SK-N-SH (cell line): Measurements from ENCODE around the gene PELI3. TPM values are rescaled to one million over a fixed set of nuclear protein-coding genes. Genes with fewer than 3 reads are reported as not detected.

Experiments
- CTCF ChIA-PET: fragments of 300-600, 350-600 bp; formaldehyde crosslinking; extraction: SDS; loops from one replicate; lab custom pipeline; 2021; lab: Yijun Ruan, JAX
- POLR2A ChIA-PET: fragments of 350-600 bp; sonication (Branson Sonifier 250); formaldehyde crosslinking; extraction: SDS; loops from one replicate; lab custom pipeline; 2020; ENCODE audit warnings: antibody characterized with exemption, inconsistent platforms; lab: Yijun Ruan, JAX
- DNase-seq: peaks from one replicate; pipeline ENCODE4 v3.0.0; 2012
- H2AFZ ChIP-seq: fragments of 200-600 bp; sonication (generic); 2 replicates; pipeline ENCODE4 v1.8.1; 2016; ENCODE audit warnings: antibody characterized with exemption, mild to moderate bottlenecking, low read depth
- H3F3A ChIP-seq: fragments of 200-600 bp; sonication (generic); replicated peaks from 2 replicates; pipeline ENCODE3; 2016; ENCODE audit warnings: antibody characterized with exemption, mild to moderate bottlenecking; ENCODE audit not compliant: insufficient read depth
- H3K27ac ChIP-seq, 2 experiments: fragments of 200-500 bp in 1 of 2; fragments of 200-600 bp in 1 of 2; sonication (Bioruptor generic) in 1 of 2; sonication (generic), shearing (Covaris generic) in 1 of 2; 2 replicates each; pipeline versions ENCODE4 v1.5.1 to v1.6.1; 2014 to 2016; ENCODE audit warnings: low read depth in 2 of 2, inconsistent platforms in 1 of 2, low read length in 1 of 2, mild to moderate bottlenecking in 1 of 2, mixed read lengths in 1 of 2
- H3K27me3 ChIP-seq: fragments of 200-600 bp; sonication (generic), shearing (Covaris generic); 2 replicates; pipeline ENCODE4 v1.6.1; 2016; ENCODE audit warnings: mixed run types; ENCODE audit not compliant: insufficient read depth
- H3K36me3 ChIP-seq, 2 experiments: fragments of 200-500 bp in 1 of 2; fragments of 200-600 bp in 1 of 2; sonication (Bioruptor generic) in 1 of 2; sonication (generic) in 1 of 2; replicated peaks in 1 of 2; 2 replicates each; pipeline versions ENCODE3 to v1.5.1; 2014 to 2016; ENCODE audit warnings: low read length in 1 of 2, mild to moderate bottlenecking in 1 of 2; ENCODE audit not compliant: insufficient read depth in 2 of 2, control insufficient read depth in 1 of 2
- H3K4me1 ChIP-seq, 2 experiments: fragments of 200-500 bp in 1 of 2; fragments of 200-600 bp in 1 of 2; sonication (Bioruptor generic) in 1 of 2; sonication (generic), shearing (Covaris generic) in 1 of 2; 2 replicates each; pipeline versions ENCODE4 v1.5.1 to v1.6.1; 2014 to 2016; ENCODE audit warnings: low read depth in 1 of 2, low read length in 1 of 2, mixed run types in 1 of 2; ENCODE audit not compliant: insufficient read depth in 2 of 2, control insufficient read depth in 1 of 2
- H3K4me2 ChIP-seq: fragments of 200-600 bp; sonication (generic), shearing (Covaris generic); 2 replicates; pipeline ENCODE4 v1.6.1; 2017; ENCODE audit warnings: mixed run types
- H3K4me3 ChIP-seq, 2 experiments: fragments of 200-500 bp in 1 of 2; fragments of 200-600 bp in 1 of 2; sonication (Bioruptor generic) in 1 of 2; sonication (generic), shearing (Covaris generic) in 1 of 2; 2 replicates each; pipeline versions ENCODE4 v1.5.1 to v1.8.1; 2014 to 2016; ENCODE audit warnings: low read depth in 2 of 2, inconsistent platforms in 1 of 2, low read length in 1 of 2, mild to moderate bottlenecking in 1 of 2, mixed read lengths in 1 of 2, moderate library complexity in 1 of 2
- H3K79me2 ChIP-seq: fragments of 200-600 bp; sonication (generic); 2 replicates; pipeline ENCODE4 v1.8.1; 2017; ENCODE audit warnings: mild to moderate bottlenecking; ENCODE audit not compliant: insufficient read depth
- H3K9ac ChIP-seq: fragments of 200-600 bp; sonication (generic); 2 replicates; pipeline ENCODE4 v1.6.1; 2017; ENCODE audit warnings: mixed run types
- H3K9me2 ChIP-seq: fragments of 200-600 bp; sonication (generic); 2 replicates; pipeline ENCODE4 v1.6.1; 2017; ENCODE audit warnings: mixed run types
- H3K9me3 ChIP-seq: fragments of 200-600 bp; sonication (generic); 2 replicates; pipeline ENCODE4 v1.6.1; 2017; ENCODE audit warnings: mixed run types, mild to moderate bottlenecking, moderate library complexity
- H4K20me1 ChIP-seq: fragments of 200-600 bp; sonication (generic); 2 replicates; pipeline ENCODE4 v1.6.1; 2017; ENCODE audit warnings: mild to moderate bottlenecking, mixed run types; ENCODE audit not compliant: insufficient read depth
- CHD2 ChIP-seq: fragments of 150-350 bp; IDR thresholded peaks from 2 replicates; pipeline ENCODE4 v1.6.1; 2018; ENCODE audit warnings: low read length; ENCODE audit not compliant: partially characterized antibody
- EP300 ChIP-seq, 2 experiments: IDR thresholded peaks; 2 replicates each; pipeline versions ENCODE4 v1.4.0 to v1.6.1; 2012; ENCODE audit warnings: borderline replicate concordance in 1 of 2, low read depth in 1 of 2, low read length in 1 of 2
- EZH2phosphoT487 ChIP-seq: fragments of 200-600 bp; sonication (generic); IDR thresholded peaks from 2 replicates; pipeline ENCODE4 v1.6.1; 2017; ENCODE audit warnings: low read depth, mixed run types, mild to moderate bottlenecking, antibody characterized with exemption, moderate library complexity, borderline replicate concordance
- FOXM1 ChIP-seq: IDR thresholded peaks from 2 replicates; pipeline ENCODE4 v1.4.0; 2012; ENCODE audit warnings: low read depth, mild to moderate bottlenecking
- GATA2 ChIP-seq: sonication (generic); formaldehyde crosslinking; IDR thresholded peaks from 2 replicates; pipeline ENCODE4 v1.5.0; 2020; ENCODE audit warnings: mild to moderate bottlenecking, missing genetic modification reagents
- JUND ChIP-seq: IDR thresholded peaks from 2 replicates; pipeline ENCODE4 v1.4.0; 2012
- MXI1 ChIP-seq: IDR thresholded peaks from 2 replicates; pipeline ENCODE4 v1.6.1; 2012; ENCODE audit warnings: mild to moderate bottlenecking, low read depth, low read length, improper control_type of control experiment
- NRF1 ChIP-seq: IDR thresholded peaks from 2 replicates; pipeline ENCODE4 v1.6.1; 2012; ENCODE audit warnings: low read depth, mild to moderate bottlenecking, low read length
- PBX3 ChIP-seq: IDR thresholded peaks from 2 replicates; pipeline ENCODE4; 2012
- POLR2AphosphoS5 ChIP-seq: IDR thresholded peaks from 2 replicates; pipeline ENCODE4 v1.6.1; 2012; ENCODE audit warnings: low read depth, low read length
- RAD21 ChIP-seq: IDR thresholded peaks from 2 replicates; pipeline ENCODE4 v1.6.1; 2012; ENCODE audit warnings: mild to moderate bottlenecking, low read length
- RFX5 ChIP-seq: IDR thresholded peaks from 2 replicates; pipeline ENCODE4 v1.6.1; 2012; ENCODE audit warnings: mild to moderate bottlenecking, improper control_type of control experiment, low read length
- RXRA ChIP-seq: IDR thresholded peaks from 2 replicates; pipeline ENCODE4 v1.4.0; 2012; ENCODE audit warnings: low read depth, mild to moderate bottlenecking, borderline replicate concordance
- TAF1 ChIP-seq: IDR thresholded peaks from 2 replicates; pipeline ENCODE4 v1.6.1; 2012; ENCODE audit warnings: low read depth, mild to moderate bottlenecking, low read length, moderate library complexity, borderline replicate concordance
- TCF12 ChIP-seq: IDR thresholded peaks from 2 replicates; pipeline ENCODE4 v1.4.0; 2012
- TEAD4 ChIP-seq: IDR thresholded peaks from 2 replicates; pipeline ENCODE4 v1.4.0; 2012; ENCODE audit warnings: mild to moderate bottlenecking, borderline replicate concordance; ENCODE audit not compliant: insufficient read depth
- YY1 ChIP-seq: IDR thresholded peaks from 2 replicates; pipeline ENCODE4 v1.4.0; 2012; ENCODE audit warnings: low read depth, mild to moderate bottlenecking
- polyA plus RNA-seq, 3 experiments: library from polyadenylated mRNA; depleted of rRNA; stranded (reverse); fragments of >200 nt; gene quantifications; 2 replicates each; pipeline ENCODE4 v1.2.3, GENCODE V29; 2012
- TF ChIP-seq, protein P1 (sequence below): fragments of 150-350 bp; IDR thresholded peaks from 2 replicates; pipeline ENCODE4 v1.6.1; 2016; ENCODE audit warnings: mild to moderate bottlenecking, low read depth, low read length
- TF ChIP-seq, protein P2 (sequence below): IDR thresholded peaks from 2 replicates; pipeline ENCODE4 v1.4.0; 2012; ENCODE audit warnings: low read depth, borderline replicate concordance

PELI3 gene
- polyA plus RNA-seq, 1 of the 3 experiments (the other 2 are of a cell fraction): 7.0 TPM

DNA sequence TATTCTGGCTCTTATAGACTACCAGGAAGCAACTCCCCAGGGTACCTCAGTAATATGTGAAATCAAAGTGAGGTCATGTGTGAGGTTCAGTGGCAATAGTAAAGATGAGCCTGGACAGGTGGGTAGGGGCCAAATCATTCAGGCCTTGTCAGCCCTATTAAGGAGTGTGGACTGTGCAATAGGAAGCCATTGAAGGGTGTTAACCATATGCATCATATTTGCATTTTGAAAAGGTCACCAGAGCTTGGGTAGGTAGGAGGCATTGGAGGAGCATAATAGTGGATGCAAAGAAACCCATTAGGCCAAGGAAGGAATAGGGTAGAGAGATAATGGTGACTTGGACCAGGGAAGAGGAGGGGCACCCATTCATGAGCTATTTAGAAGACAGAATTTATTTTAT is 19.7 kb upstream of the PELI3 start:
- ChIA-PET POLR2A (no interaction called here), CTCF (interaction anchor here (1.1 to 1.6 kb wide), 2 partner anchors 8 to 29 kb away, joined by 3 to 8 read pairs; partner anchors contain the start of gene MRPL11)
- Histone ChIP-seq H3K4me1 (no peaks in the 10 kb centered on the region), H3K36me3 (no peaks in the 10 kb centered on the region), H3K4me3 (no peak overlapping the region), H3K9me3 (no peaks in the 10 kb centered on the region), H2AFZ (no peak overlapping the region), H3K27ac (no peak overlapping the region), H3F3A (no peaks in the 10 kb centered on the region), H4K20me1 (no peaks in the 10 kb centered on the region), H3K79me2 (no peaks in the 10 kb centered on the region), H3K9me2 (no peaks in the 10 kb centered on the region), H3K27me3 (peaks cover 9% of the 10 kb centered on the region), H3K4me2 (no peak overlapping the region), H3K9ac (no peak overlapping the region)
- TF ChIP-seq, protein P1, sequence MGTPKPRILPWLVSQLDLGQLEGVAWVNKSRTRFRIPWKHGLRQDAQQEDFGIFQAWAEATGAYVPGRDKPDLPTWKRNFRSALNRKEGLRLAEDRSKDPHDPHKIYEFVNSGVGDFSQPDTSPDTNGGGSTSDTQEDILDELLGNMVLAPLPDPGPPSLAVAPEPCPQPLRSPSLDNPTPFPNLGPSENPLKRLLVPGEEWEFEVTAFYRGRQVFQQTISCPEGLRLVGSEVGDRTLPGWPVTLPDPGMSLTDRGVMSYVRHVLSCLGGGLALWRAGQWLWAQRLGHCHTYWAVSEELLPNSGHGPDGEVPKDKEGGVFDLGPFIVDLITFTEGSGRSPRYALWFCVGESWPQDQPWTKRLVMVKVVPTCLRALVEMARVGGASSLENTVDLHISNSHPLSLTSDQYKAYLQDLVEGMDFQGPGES: no peak
- TF ChIP-seq TAF1 (no peak), NRF1 (no peak), TEAD4 (no peak), EP300 (IDR thresholded peaks at IDR 0.05; ENCODE audit: borderline replicate concordance in 1 of 2, low read depth in 1 of 2, low read length in 1 of 2) (no peak), RAD21 (no peak), EZH2phosphoT487 (no peak), RFX5 (no peak), MXI1 (no peak), CHD2 (no peak), GATA2 (CRISPR knock-in tag) (no peak), POLR2AphosphoS5 (no peak), FOXM1 (no peak), JUND (no peak), PBX3 (no peak), TCF12 (no peak), RXRA (no peak), YY1 (no peak)
- TF ChIP-seq, protein P2, sequence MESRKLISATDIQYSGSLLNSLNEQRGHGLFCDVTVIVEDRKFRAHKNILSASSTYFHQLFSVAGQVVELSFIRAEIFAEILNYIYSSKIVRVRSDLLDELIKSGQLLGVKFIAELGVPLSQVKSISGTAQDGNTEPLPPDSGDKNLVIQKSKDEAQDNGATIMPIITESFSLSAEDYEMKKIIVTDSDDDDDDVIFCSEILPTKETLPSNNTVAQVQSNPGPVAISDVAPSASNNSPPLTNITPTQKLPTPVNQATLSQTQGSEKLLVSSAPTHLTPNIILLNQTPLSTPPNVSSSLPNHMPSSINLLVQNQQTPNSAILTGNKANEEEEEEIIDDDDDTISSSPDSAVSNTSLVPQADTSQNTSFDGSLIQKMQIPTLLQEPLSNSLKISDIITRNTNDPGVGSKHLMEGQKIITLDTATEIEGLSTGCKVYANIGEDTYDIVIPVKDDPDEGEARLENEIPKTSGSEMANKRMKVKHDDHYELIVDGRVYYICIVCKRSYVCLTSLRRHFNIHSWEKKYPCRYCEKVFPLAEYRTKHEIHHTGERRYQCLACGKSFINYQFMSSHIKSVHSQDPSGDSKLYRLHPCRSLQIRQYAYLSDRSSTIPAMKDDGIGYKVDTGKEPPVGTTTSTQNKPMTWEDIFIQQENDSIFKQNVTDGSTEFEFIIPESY: no peak
- TF ChIP-seq, all 33 proteins: peak for 0
- no peak for DNase-seq
